Measurements from ENCODE around the gene ANP32E. TPM values are rescaled to one million over a fixed set of nuclear protein-coding genes. Genes with fewer than 3 reads are reported as not detected.

The ANP32E gene
- polyA plus RNA-seq, 1 of the 3 experiments (the other 2 are of a cell fraction): 8.2 TPM

DNA sequence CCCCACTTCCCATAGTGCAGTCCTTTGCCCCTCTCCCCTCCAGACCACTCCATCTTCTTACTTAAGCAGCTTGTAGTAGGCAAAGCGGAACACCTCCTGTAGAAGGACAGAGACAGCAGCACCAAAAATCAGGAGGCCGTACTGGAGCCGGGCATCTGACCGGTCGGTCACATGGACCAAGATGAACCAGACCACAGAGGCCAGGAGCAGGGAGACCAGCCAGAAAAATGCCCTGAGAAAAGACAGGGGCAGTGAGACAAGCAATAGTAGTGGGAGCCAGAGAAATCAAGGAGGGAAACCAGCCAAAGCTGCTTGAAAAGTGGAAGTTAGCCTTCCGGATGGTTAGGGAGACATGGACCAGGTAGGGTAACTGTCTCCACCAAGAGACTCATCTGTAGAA is 32.0 kb upstream of the ANP32E start (continued):
- TF ChIP-seq JUND (IDR thresholded peaks at IDR 0.05): no peak

DNA sequence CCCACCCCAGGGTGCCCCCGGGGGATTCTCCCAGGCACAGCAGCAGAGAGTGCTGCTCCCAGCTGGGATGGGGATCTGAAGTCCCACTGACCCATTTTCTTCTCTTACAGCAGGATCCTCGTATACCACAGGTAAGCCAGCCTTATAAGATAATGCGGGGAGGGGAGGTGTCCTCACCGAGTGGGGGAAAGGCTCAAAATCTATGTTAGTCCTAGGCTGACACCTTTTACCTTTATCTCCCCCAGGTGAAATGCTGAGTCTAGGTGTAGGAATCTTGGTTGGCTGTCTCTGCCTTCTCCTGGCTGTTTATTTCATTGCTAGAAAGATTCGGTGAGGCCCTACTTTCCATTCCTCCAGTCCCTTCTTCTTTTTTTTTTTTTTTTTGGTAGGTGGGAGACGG is 27.6 kb upstream of the ANP32E start:
- Histone ChIP-seq H3K4me2 (no peak overlapping the region), H3K9me2 (no peaks in the 10 kb centered on the region), H3K4me1 (ENCODE audit: control insufficient read depth in 1 of 2, insufficient read depth in 2 of 2, low read depth in 1 of 2, low read length in 1 of 2) (peaks cover 6 to 22% of the 10 kb centered on the region in 2 experiments; a peak in 2 of 4 replicates), H3K27ac (ENCODE audit: low read depth in 2 of 2, low read length in 1 of 2) (no peak overlapping the region), H2AFZ (ENCODE audit: low read depth) (no peak overlapping the region), H4K20me1 (ENCODE audit: insufficient read depth) (no peaks in the 10 kb centered on the region), H3K4me3 (ENCODE audit: low read depth in 2 of 2, low read length in 1 of 2) (no peak overlapping the region), H3K36me3 (replicated peaks in 1 of 2; ENCODE audit: control insufficient read depth in 1 of 2, insufficient read depth in 2 of 2, low read length in 1 of 2) (peaks cover 26 to 29% of the 10 kb centered on the region in 2 experiments), H3K9me3 (no peaks in the 10 kb centered on the region), H3F3A (replicated peaks; ENCODE audit: insufficient read depth) (peaks cover 4% of the 10 kb centered on the region), H3K27me3 (ENCODE audit: insufficient read depth) (no peaks in the 10 kb centered on the region), H3K9ac (no peak overlapping the region), H3K79me2 (ENCODE audit: insufficient read depth) (peaks cover 24% of the 10 kb centered on the region)
- DNase-seq: no peak
- ChIA-PET POLR2A (no interaction called here), CTCF (interaction anchor here (0.6 to 3.3 kb wide), 5 partner anchors 7 to 100 kb away, joined by 3 to 15 read pairs (median 3); partner anchors contain the start of gene RPRD2)
- TF ChIP-seq, protein P1, sequence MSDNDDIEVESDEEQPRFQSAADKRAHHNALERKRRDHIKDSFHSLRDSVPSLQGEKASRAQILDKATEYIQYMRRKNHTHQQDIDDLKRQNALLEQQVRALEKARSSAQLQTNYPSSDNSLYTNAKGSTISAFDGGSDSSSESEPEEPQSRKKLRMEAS (IDR thresholded peaks at IDR 0.05; ENCODE audit: low read depth): no peak
- TF ChIP-seq, protein P2, sequence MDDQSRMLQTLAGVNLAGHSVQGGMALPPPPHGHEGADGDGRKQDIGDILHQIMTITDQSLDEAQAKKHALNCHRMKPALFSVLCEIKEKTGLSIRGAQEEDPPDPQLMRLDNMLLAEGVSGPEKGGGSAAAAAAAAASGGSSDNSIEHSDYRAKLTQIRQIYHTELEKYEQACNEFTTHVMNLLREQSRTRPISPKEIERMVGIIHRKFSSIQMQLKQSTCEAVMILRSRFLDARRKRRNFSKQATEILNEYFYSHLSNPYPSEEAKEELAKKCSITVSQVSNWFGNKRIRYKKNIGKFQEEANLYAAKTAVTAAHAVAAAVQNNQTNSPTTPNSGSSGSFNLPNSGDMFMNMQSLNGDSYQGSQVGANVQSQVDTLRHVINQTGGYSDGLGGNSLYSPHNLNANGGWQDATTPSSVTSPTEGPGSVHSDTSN (IDR thresholded peaks at IDR 0.05): no peak
- no peak for TF ChIP-seq FOSL2 (IDR thresholded peaks at IDR 0.05; ENCODE audit: borderline replicate concordance, low read depth)
- no peak for TF ChIP-seq RXRA (IDR thresholded peaks at IDR 0.05; ENCODE audit: borderline replicate concordance, low read depth)
- 64% methylated on average over 6 of the region's 6 CpGs for WGBS (ENCODE audit: low lambda C conversion rate)

DNA sequence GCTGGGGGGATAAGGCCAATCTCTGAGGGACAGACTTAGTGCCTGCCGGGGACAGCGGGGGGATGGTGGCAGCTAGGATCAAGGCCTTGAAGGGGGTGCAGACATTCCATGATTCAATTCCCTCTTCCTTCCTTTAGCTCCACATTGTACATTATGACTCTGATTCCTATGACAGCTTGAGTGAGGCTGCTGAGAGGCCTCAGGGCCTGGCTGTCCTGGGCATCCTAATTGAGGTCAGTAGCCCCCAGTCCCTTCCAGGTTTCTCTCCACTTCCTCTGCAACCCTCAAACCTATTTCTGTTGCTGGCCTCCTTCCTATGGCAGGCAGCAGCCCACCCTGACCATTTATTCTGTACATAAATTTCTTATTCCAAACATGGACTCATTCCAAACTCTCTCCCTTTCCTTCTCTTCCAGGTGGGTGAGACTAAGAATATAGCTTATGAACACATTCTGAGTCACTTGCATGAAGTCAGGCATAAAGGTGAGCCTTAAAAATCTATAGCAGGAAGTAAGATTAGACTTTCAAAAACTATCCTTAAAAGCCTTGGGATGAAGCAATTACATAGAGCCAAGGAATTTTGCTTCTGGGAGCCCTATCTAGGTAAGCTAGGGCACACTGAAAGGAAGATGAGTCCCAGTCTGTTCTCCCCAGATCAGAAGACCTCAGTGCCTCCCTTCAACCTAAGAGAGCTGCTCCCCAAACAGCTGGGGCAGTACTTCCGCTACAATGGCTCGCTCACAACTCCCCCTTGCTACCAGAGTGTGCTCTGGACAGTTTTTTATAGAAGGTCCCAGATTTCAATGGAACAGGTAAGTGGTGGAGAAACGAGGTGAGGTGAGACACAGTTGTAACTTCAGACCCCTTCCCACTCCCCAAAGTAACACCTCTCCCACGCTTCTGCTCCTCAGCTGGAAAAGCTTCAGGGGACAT is 26.7 kb upstream of the ANP32E start:
- Histone ChIP-seq H3K36me3 (replicated peaks in 1 of 2; ENCODE audit: control insufficient read depth in 1 of 2, insufficient read depth in 2 of 2, low read length in 1 of 2) (peaks cover 26 to 29% of the 10 kb centered on the region in 2 experiments), H3K4me2 (no peak overlapping the region), H3K9me2 (no peaks in the 10 kb centered on the region), H3F3A (replicated peaks; ENCODE audit: insufficient read depth) (peaks cover 4% of the 10 kb centered on the region), H3K79me2 (ENCODE audit: insufficient read depth) (peaks cover 15% of the 10 kb centered on the region), H3K4me1 (ENCODE audit: control insufficient read depth in 1 of 2, insufficient read depth in 2 of 2, low read depth in 1 of 2, low read length in 1 of 2) (peaks cover 6 to 18% of the 10 kb centered on the region in 2 experiments; a peak in 2 of 4 replicates), H3K27ac (ENCODE audit: low read depth in 2 of 2, low read length in 1 of 2) (no peak overlapping the region), H3K9me3 (no peaks in the 10 kb centered on the region), H3K27me3 (ENCODE audit: insufficient read depth) (no peaks in the 10 kb centered on the region), H4K20me1 (ENCODE audit: insufficient read depth) (no peaks in the 10 kb centered on the region), H3K4me3 (ENCODE audit: low read depth in 2 of 2, low read length in 1 of 2) (no peak overlapping the region), H3K9ac (no peak overlapping the region), H2AFZ (ENCODE audit: low read depth) (no peak overlapping the region)
- WGBS (ENCODE audit: low lambda C conversion rate): 77% methylated on average over 6 of the region's 6 CpGs
- ChIA-PET CTCF (interaction anchor here (1.2 to 8.7 kb wide), 3 partner anchors 18 to 101 kb away, joined by 3 to 110 read pairs (median 3); partner anchors contain the start of genes CIART and RPRD2), POLR2A (no interaction called here)
- DNase-seq: no peak
- TF ChIP-seq SIN3A (IDR thresholded peaks at IDR 0.05; ENCODE audit: borderline replicate concordance, low read depth, low read length) (no peak), EZH2phosphoT487 (IDR thresholded peaks at IDR 0.05; ENCODE audit: borderline replicate concordance, low read depth) (no peak), MXI1 (IDR thresholded peaks at IDR 0.05; ENCODE audit: low read depth, low read length) (no peak), SMC3 (IDR thresholded peaks at IDR 0.05; ENCODE audit: low read depth, low read length) (no peak), MEF2A (IDR thresholded peaks at IDR 0.05; ENCODE audit: borderline replicate concordance, low read depth) (no peak), JUND (IDR thresholded peaks at IDR 0.05) (no peak), EP300 (IDR thresholded peaks at IDR 0.05; ENCODE audit: borderline replicate concordance in 1 of 2, low read depth in 1 of 2, low read length in 1 of 2) (no peak), TEAD4 (IDR thresholded peaks at IDR 0.05; ENCODE audit: borderline replicate concordance, insufficient read depth) (no peak)
- TF ChIP-seq, protein P2 (IDR thresholded peaks at IDR 0.05): no peak
- TF ChIP-seq, protein P3, sequence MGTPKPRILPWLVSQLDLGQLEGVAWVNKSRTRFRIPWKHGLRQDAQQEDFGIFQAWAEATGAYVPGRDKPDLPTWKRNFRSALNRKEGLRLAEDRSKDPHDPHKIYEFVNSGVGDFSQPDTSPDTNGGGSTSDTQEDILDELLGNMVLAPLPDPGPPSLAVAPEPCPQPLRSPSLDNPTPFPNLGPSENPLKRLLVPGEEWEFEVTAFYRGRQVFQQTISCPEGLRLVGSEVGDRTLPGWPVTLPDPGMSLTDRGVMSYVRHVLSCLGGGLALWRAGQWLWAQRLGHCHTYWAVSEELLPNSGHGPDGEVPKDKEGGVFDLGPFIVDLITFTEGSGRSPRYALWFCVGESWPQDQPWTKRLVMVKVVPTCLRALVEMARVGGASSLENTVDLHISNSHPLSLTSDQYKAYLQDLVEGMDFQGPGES (IDR thresholded peaks at IDR 0.05; ENCODE audit: low read depth, low read length): no peak
- TF ChIP-seq, protein P4, sequence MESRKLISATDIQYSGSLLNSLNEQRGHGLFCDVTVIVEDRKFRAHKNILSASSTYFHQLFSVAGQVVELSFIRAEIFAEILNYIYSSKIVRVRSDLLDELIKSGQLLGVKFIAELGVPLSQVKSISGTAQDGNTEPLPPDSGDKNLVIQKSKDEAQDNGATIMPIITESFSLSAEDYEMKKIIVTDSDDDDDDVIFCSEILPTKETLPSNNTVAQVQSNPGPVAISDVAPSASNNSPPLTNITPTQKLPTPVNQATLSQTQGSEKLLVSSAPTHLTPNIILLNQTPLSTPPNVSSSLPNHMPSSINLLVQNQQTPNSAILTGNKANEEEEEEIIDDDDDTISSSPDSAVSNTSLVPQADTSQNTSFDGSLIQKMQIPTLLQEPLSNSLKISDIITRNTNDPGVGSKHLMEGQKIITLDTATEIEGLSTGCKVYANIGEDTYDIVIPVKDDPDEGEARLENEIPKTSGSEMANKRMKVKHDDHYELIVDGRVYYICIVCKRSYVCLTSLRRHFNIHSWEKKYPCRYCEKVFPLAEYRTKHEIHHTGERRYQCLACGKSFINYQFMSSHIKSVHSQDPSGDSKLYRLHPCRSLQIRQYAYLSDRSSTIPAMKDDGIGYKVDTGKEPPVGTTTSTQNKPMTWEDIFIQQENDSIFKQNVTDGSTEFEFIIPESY (IDR thresholded peaks at IDR 0.05; ENCODE audit: borderline replicate concordance, low read depth): no peak

All from SK-N-SH (cell line).